Parathyroid adenoma (tissue), 2 donors: ENCODE results near the gene ROR2.

Source experiments
- H2AFZ ChIP-seq: fragments of 300-600 bp; sonication (generic); one replicate; pipeline ENCODE4 v1.7.0; 2017; ENCODE audit warnings: antibody characterized with exemption, mild to moderate bottlenecking
- H3K27ac ChIP-seq: fragments of 300-600 bp; sonication (generic); one replicate; pipeline ENCODE4 v1.7.0; 2017
- H3K27me3 ChIP-seq: fragments of 300-600 bp; sonication (generic); one replicate; pipeline ENCODE4 v1.7.0; 2017; ENCODE audit warnings: low read length; ENCODE audit not compliant: control insufficient read depth, insufficient read depth
- H3K36me3 ChIP-seq: fragments of 300-600 bp; sonication (generic); one replicate; pipeline ENCODE4 v1.7.0; 2017; ENCODE audit warnings: low read length; ENCODE audit not compliant: control insufficient read depth, insufficient read depth
- H3K4me1 ChIP-seq: fragments of 300-600 bp; sonication (generic); one replicate; pipeline ENCODE4 v1.7.0; 2017; ENCODE audit warnings: control low read depth
- H3K4me2 ChIP-seq: fragments of 300-600 bp; sonication (generic); one replicate; pipeline ENCODE4 v1.7.0; 2017; ENCODE audit warnings: low read length
- H3K4me3 ChIP-seq: fragments of 300-600 bp; sonication (generic); one replicate; pipeline ENCODE4 v1.7.0; 2017; ENCODE audit warnings: low read depth, low read length
- H3K79me2 ChIP-seq: fragments of 300-600 bp; sonication (generic); one replicate; pipeline ENCODE4 v1.7.0; 2017; ENCODE audit warnings: control low read depth
- H3K9ac ChIP-seq: fragments of 300-600 bp; sonication (generic); one replicate; pipeline ENCODE4 v1.7.0; 2017; ENCODE audit warnings: mild to moderate bottlenecking
- H3K9me3 ChIP-seq: fragments of 300-600 bp; sonication (generic); one replicate; pipeline ENCODE4 v1.7.0; 2017; ENCODE audit warnings: low read length; ENCODE audit not compliant: control insufficient read depth
- CTCF ChIP-seq: fragments of 300-600 bp; sonication (generic); IDR thresholded peaks from one replicate; pipeline ENCODE4 v1.7.0; 2017; ENCODE audit warnings: antibody characterized with exemption, mild to moderate bottlenecking
- donor health status: primary hyperparathyroidism.

The ROR2 gene

GRCh38 chr9:91810286-91810905 is 139.6 kb downstream of the ROR2 start:
- H3K9me3 ChIP-seq: no peaks in the 10 kb centered on the region
- no peaks in the 10 kb centered on the region for H3K36me3 ChIP-seq
- H2AFZ ChIP-seq: no peak overlapping the region
- H3K27ac ChIP-seq: peak overlapping the region; percentile 47
- no peak overlapping the region for H3K9ac ChIP-seq
- H3K4me1 ChIP-seq: peaks cover 12% of the 10 kb centered on the region
- no peak overlapping the region for H3K4me3 ChIP-seq
- no peaks in the 10 kb centered on the region for H3K79me2 ChIP-seq
- H3K27me3 ChIP-seq: no peaks in the 10 kb centered on the region
- no peak for TF ChIP-seq CTCF
- H3K4me2 ChIP-seq: no peak overlapping the region

- peaks cover 12% of the 10 kb centered on the region for H3K4me1 ChIP-seq
- no peak for TF ChIP-seq CTCF
- H3K9me3 ChIP-seq: no peaks in the 10 kb centered on the region
- no peaks in the 10 kb centered on the region for H3K79me2 ChIP-seq
- peak overlapping the region; percentile 47 for H3K27ac ChIP-seq
- no peak overlapping the region for H3K4me2 ChIP-seq
- no peak overlapping the region for H3K4me3 ChIP-seq
- no peaks in the 10 kb centered on the region for H3K36me3 ChIP-seq
- H3K9ac ChIP-seq: no peak overlapping the region
- H2AFZ ChIP-seq: no peak overlapping the region
- H3K27me3 ChIP-seq: no peaks in the 10 kb centered on the region
Observed at GRCh38 chr9:91809581-91810285, 140.3 kb downstream of the ROR2 start.

- no peak overlapping the region for H3K9ac ChIP-seq
- TF ChIP-seq CTCF: no peak
- no peak overlapping the region for H3K4me2 ChIP-seq
- peaks cover 14% of the 10 kb centered on the region for H3K4me1 ChIP-seq
- no peak overlapping the region for H3K4me3 ChIP-seq
- no peaks in the 10 kb centered on the region for H3K79me2 ChIP-seq
- no peaks in the 10 kb centered on the region for H3K9me3 ChIP-seq
- H2AFZ ChIP-seq: no peak overlapping the region
- no peaks in the 10 kb centered on the region for H3K36me3 ChIP-seq
- H3K27me3 ChIP-seq: no peaks in the 10 kb centered on the region
- no peak overlapping the region for H3K27ac ChIP-seq
Observed at GRCh38 chr9:91807643-91808246, 142.3 kb downstream of the ROR2 start.

- Histone ChIP-seq H3K4me2 (no peak overlapping the region), H2AFZ (no peak overlapping the region), H3K4me1 (peaks cover 7% of the 10 kb centered on the region), H3K79me2 (no peaks in the 10 kb centered on the region), H3K36me3 (no peaks in the 10 kb centered on the region), H3K4me3 (no peak overlapping the region), H3K27ac (no peak overlapping the region), H3K9ac (no peak overlapping the region), H3K27me3 (no peaks in the 10 kb centered on the region), H3K9me3 (no peaks in the 10 kb centered on the region)
- no peak for TF ChIP-seq CTCF
Observed at GRCh38 chr9:91805031-91805430, 145.0 kb downstream of the ROR2 start.
